ENCODE data around the gene KIF5B. TPM values are rescaled to one million over a fixed set of nuclear protein-coding genes. Genes with fewer than 3 reads are reported as not detected.

The KIF5B gene
- total and polyA plus RNA-seq, 2 of the 4 experiments (the other 2 are of a cell fraction): 33.5 to 68.5 TPM

- TF ChIP-seq MXI1 (IDR thresholded peaks at IDR 0.05; ENCODE audit: borderline replicate concordance, low read depth, low read length) (no peak), ELK1 (IDR thresholded peaks at IDR 0.05; ENCODE audit: borderline replicate concordance, low read depth, low read length) (no peak), FOS (IDR thresholded peaks at IDR 0.05; ENCODE audit: low read depth, low read length) (no peak), SMC3 (IDR thresholded peaks at IDR 0.05; ENCODE audit: low read depth, low read length) (no peak), BHLHE40 (IDR thresholded peaks at IDR 0.05; ENCODE audit: low read depth, low read length) (no peak), MAFK (IDR thresholded peaks at IDR 0.05; ENCODE audit: low read depth, low read length) (no peak), POLR2A (IDR thresholded peaks at IDR 0.05; ENCODE audit: low read depth, low read length) (no peak), RAD21 (IDR thresholded peaks at IDR 0.05; ENCODE audit: low read length) (no peak), RCOR1 (IDR thresholded peaks at IDR 0.05; ENCODE audit: insufficient replicate concordance, low read length) (no peak), RFX5 (IDR thresholded peaks at IDR 0.05; ENCODE audit: low read depth, low read length) (no peak), MAZ (IDR thresholded peaks at IDR 0.05; ENCODE audit: borderline replicate concordance, low read depth, low read length) (no peak)
- TF ChIP-seq, protein P1, sequence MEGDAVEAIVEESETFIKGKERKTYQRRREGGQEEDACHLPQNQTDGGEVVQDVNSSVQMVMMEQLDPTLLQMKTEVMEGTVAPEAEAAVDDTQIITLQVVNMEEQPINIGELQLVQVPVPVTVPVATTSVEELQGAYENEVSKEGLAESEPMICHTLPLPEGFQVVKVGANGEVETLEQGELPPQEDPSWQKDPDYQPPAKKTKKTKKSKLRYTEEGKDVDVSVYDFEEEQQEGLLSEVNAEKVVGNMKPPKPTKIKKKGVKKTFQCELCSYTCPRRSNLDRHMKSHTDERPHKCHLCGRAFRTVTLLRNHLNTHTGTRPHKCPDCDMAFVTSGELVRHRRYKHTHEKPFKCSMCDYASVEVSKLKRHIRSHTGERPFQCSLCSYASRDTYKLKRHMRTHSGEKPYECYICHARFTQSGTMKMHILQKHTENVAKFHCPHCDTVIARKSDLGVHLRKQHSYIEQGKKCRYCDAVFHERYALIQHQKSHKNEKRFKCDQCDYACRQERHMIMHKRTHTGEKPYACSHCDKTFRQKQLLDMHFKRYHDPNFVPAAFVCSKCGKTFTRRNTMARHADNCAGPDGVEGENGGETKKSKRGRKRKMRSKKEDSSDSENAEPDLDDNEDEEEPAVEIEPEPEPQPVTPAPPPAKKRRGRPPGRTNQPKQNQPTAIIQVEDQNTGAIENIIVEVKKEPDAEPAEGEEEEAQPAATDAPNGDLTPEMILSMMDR (conservative IDR thresholded peaks at IDR 0.05; ENCODE audit: low read depth, low read length): no peak
- dilution Hi-C loops (cut with HindIII; ENCODE audit: low sequenced_read_pairs, unreplicated experiment) (no loop called here), in situ Hi-C loops (cut with MboI; ENCODE audit: low sequenced_read_pairs) (no loop called here)
Observed at GRCh38 chr10:32073659-32074058, 17.4 kb upstream of the KIF5B start.

More at GRCh38 chr10:32073659-32074058, 17.4 kb upstream of the KIF5B start:
- H3K36me3 ChIP-seq (ENCODE audit: control insufficient read depth, insufficient read depth, low read length): no peaks in the 10 kb centered on the region
- H4K20me1 ChIP-seq (ENCODE audit: insufficient read depth, low read length): no peaks in the 10 kb centered on the region
- BruUV-seq (replicated peaks): no TSS peak
- no peak overlapping the region for H2BK15ac ChIP-seq (ENCODE audit: low read depth, low read length)
- peaks cover 4% of the 10 kb centered on the region for H3K9me1 ChIP-seq (ENCODE audit: insufficient read depth, low read length)
- no peak overlapping the region for H3K18ac ChIP-seq (ENCODE audit: low read depth, low read length)
- H3K4me2 ChIP-seq (ENCODE audit: low read depth, low read length): no peak overlapping the region
- no peak overlapping the region for H4K91ac ChIP-seq (ENCODE audit: insufficient read depth, low read depth, low read length)
- peaks cover 2% of the 10 kb centered on the region for H3K4me1 ChIP-seq (ENCODE audit: control insufficient read depth, insufficient read depth, low read length)
- no peak overlapping the region; the same call in 1 of the 2 replicates for H3K14ac ChIP-seq (replicated peaks; ENCODE audit: low read depth, low read length)
- no peak overlapping the region for H2BK5ac ChIP-seq (ENCODE audit: low read depth, low read length, poor library complexity, severe bottlenecking)
- no peak overlapping the region for H2AFZ ChIP-seq (replicated peaks; ENCODE audit: low read length, poor library complexity)
- no peak overlapping the region for H2BK120ac ChIP-seq (ENCODE audit: low read depth, low read length)
- ChIA-PET CTCF (no interaction called here), POLR2A (ENCODE audit: unreplicated experiment) (no interaction called here)
- no peak overlapping the region for H4K8ac ChIP-seq (ENCODE audit: low read depth in 2 of 2, low read length in 2 of 2)
- H3K4ac ChIP-seq (ENCODE audit: low read depth, low read length): no peak overlapping the region
- H2AK9ac ChIP-seq (replicated peaks; ENCODE audit: low read depth, low read length, poor library complexity): no peak overlapping the region
- no peaks in the 10 kb centered on the region for H3K79me1 ChIP-seq (ENCODE audit: low read depth in 1 of 2, low read length in 2 of 2)
- intact Hi-C loops (cut with micrococcal nuclease): no loop called here
- no peak overlapping the region for H4K5ac ChIP-seq (ENCODE audit: low read depth, low read length)
- H3K23ac ChIP-seq (ENCODE audit: low read depth, low read length): no peak overlapping the region
- H3K4me3 ChIP-seq (ENCODE audit: insufficient read depth, low read depth, low read length): no peak overlapping the region
- WGBS, 2 experiments (ENCODE audit: extremely low coverage in 2 of 2, insufficient read length in 1 of 2): no CpG with 5 or more reads among the region's 1 CpG
- no peaks in the 10 kb centered on the region for H3K9me3 ChIP-seq (ENCODE audit: control insufficient read depth, insufficient read depth, low read length)
- H2AK5ac ChIP-seq (ENCODE audit: low read depth, low read length): no peak overlapping the region
- DNase-seq (peak; percentile 18), ATAC-seq (ENCODE audit: low read depth) (peak; percentile 40; the same call in 1 of the 2 replicates)
- H3K56ac ChIP-seq (ENCODE audit: extremely low read depth, insufficient read depth, low read length): no peak overlapping the region
- peaks cover 4% of the 10 kb centered on the region; the same call in 1 of the 2 replicates for H3K27me3 ChIP-seq (ENCODE audit: control insufficient read depth, insufficient read depth, low read length)
- H3K27ac ChIP-seq (ENCODE audit: insufficient read depth, low read length): no peak overlapping the region
- no peak overlapping the region for H3K9ac ChIP-seq (ENCODE audit: low read depth, low read length)
- H2BK20ac ChIP-seq (ENCODE audit: low read depth, low read length): no peak overlapping the region
